OCI-LY3 (cell line): ENCODE results near the gene ZCCHC24.

ENCODE experiments used
- H2AFZ ChIP-seq: fragments of 200-600, 300-600 bp; shearing (Covaris generic); 2 replicates; pipeline ENCODE4 v1.6.0; 2014; ENCODE audit warnings: antibody characterized with exemption, low read depth, low read length
- H3K27ac ChIP-seq: fragments of 200-600, 300-600 bp; sonication (generic); 2 replicates; pipeline ENCODE4 v1.5.1; 2014; ENCODE audit warnings: mild to moderate bottlenecking, low read length, moderate library complexity, mixed read lengths
- H3K27me3 ChIP-seq: fragments of 200-600, 300-600 bp; sonication (generic); 2 replicates; pipeline ENCODE4 v1.6.1; 2014; ENCODE audit warnings: low read depth, low read length, mixed read lengths
- H3K36me3 ChIP-seq: fragments of 200-600, 300-600 bp; sonication (generic); replicated peaks from 2 replicates; pipeline ENCODE3; 2014; ENCODE audit warnings: low read depth, low read length, mixed read lengths
- H3K4me1 ChIP-seq: fragments of 300-600, 200-600 bp; sonication (generic); 2 replicates; pipeline ENCODE4 v1.6.1; 2014; ENCODE audit warnings: low read length, mixed read lengths
- H3K4me2 ChIP-seq: fragments of 200-600, 300-600 bp; sonication (generic); 2 replicates; pipeline ENCODE4 v1.6.1; 2014; ENCODE audit warnings: low read length, mixed read lengths
- H3K4me3 ChIP-seq: fragments of 300-600, 200-600 bp; sonication (generic); 2 replicates; pipeline ENCODE4 v1.5.1; 2014; ENCODE audit warnings: antibody characterized with exemption, mild to moderate bottlenecking, low read length, moderate library complexity
- H3K79me2 ChIP-seq: fragments of 300-600, 200-600 bp; shearing (Covaris generic); 2 replicates; pipeline ENCODE4 v1.6.1; 2014; ENCODE audit warnings: mild to moderate bottlenecking, low read length, mixed read lengths
- H3K9ac ChIP-seq: fragments of 300-600, 200-600 bp; shearing (Covaris generic); 2 replicates; pipeline ENCODE4 v1.6.0; 2014; ENCODE audit warnings: mild to moderate bottlenecking, low read length, moderate library complexity
- H3K9me3 ChIP-seq: fragments of 200-600, 300-600 bp; shearing (Covaris generic); 2 replicates; pipeline ENCODE4 v1.6.1; 2014; ENCODE audit warnings: low read length, mixed read lengths; ENCODE audit not compliant: insufficient read depth
- H4K20me1 ChIP-seq: fragments of 200-600, 300-600 bp; sonication (generic); 2 replicates; pipeline ENCODE4 v1.6.1; 2016; ENCODE audit warnings: low read length, mixed read lengths; ENCODE audit not compliant: insufficient read depth
- EZH2phosphoT487 ChIP-seq: fragments of 200-600 bp; shearing (Covaris generic); IDR thresholded peaks from 2 replicates; pipeline ENCODE4 v1.6.1; 2018; ENCODE audit warnings: antibody characterized with exemption, mixed run types, low read depth
- TF ChIP-seq, protein P1 (sequence below): fragments of 200-600, 300-600 bp; sonication (generic); IDR thresholded peaks from 2 replicates; pipeline ENCODE4 v1.5.1; 2014; ENCODE audit warnings: antibody characterized with exemption, low read length, low read depth

The ZCCHC24 gene

GRCh38 chr10:79347226-79347893 is 98.1 kb downstream of the ZCCHC24 start, which contains the start of gene PPIF:
Gene PPIF (plus strand): TSS chr10:79347469. CDS start chr10:79347549, 80 bp downstream.
- Histone ChIP-seq H4K20me1 (peaks cover 37% of the 10 kb centered on the region), H2AFZ (peak within 1 kb of the TSS; percentile 73), H3K4me3 (peak within 1 kb of the TSS; percentile 99), H3K27me3 (no peaks in the 10 kb centered on the region), H3K9ac (peak within 1 kb of the TSS; percentile 99), H3K4me2 (peak within 1 kb of the TSS; percentile 90), H3K79me2 (peaks cover 36% of the 10 kb centered on the region), H3K4me1 (peaks cover 16% of the 10 kb centered on the region), H3K27ac (peak within 1 kb of the TSS; percentile 80), H3K9me3 (no peaks in the 10 kb centered on the region), H3K36me3 (peaks cover 26% of the 10 kb centered on the region)
- TF ChIP-seq, protein P1, sequence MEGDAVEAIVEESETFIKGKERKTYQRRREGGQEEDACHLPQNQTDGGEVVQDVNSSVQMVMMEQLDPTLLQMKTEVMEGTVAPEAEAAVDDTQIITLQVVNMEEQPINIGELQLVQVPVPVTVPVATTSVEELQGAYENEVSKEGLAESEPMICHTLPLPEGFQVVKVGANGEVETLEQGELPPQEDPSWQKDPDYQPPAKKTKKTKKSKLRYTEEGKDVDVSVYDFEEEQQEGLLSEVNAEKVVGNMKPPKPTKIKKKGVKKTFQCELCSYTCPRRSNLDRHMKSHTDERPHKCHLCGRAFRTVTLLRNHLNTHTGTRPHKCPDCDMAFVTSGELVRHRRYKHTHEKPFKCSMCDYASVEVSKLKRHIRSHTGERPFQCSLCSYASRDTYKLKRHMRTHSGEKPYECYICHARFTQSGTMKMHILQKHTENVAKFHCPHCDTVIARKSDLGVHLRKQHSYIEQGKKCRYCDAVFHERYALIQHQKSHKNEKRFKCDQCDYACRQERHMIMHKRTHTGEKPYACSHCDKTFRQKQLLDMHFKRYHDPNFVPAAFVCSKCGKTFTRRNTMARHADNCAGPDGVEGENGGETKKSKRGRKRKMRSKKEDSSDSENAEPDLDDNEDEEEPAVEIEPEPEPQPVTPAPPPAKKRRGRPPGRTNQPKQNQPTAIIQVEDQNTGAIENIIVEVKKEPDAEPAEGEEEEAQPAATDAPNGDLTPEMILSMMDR = peak; percentile 68
- no peak for TF ChIP-seq EZH2phosphoT487

GRCh38 chr10:79346388-79347225 is 98.8 kb downstream of the ZCCHC24 start:
- H3K4me1 ChIP-seq = peaks cover 16% of the 10 kb centered on the region
- H3K79me2 ChIP-seq = peaks cover 36% of the 10 kb centered on the region
- H4K20me1 ChIP-seq = peaks cover 31% of the 10 kb centered on the region
- H3K27ac ChIP-seq = no peak overlapping the region
- no peaks in the 10 kb centered on the region for H3K9me3 ChIP-seq
- H3K4me2 ChIP-seq = peak overlapping the region; percentile 90
- no peaks in the 10 kb centered on the region for H3K27me3 ChIP-seq
- peak overlapping the region; percentile 99 for H3K4me3 ChIP-seq
- H3K36me3 ChIP-seq = peaks cover 22% of the 10 kb centered on the region
- TF ChIP-seq, protein P1 = no peak
- TF ChIP-seq EZH2phosphoT487 = no peak
- H3K9ac ChIP-seq = peak overlapping the region; percentile 99
- peak overlapping the region; percentile 73 for H2AFZ ChIP-seq

DNA sequence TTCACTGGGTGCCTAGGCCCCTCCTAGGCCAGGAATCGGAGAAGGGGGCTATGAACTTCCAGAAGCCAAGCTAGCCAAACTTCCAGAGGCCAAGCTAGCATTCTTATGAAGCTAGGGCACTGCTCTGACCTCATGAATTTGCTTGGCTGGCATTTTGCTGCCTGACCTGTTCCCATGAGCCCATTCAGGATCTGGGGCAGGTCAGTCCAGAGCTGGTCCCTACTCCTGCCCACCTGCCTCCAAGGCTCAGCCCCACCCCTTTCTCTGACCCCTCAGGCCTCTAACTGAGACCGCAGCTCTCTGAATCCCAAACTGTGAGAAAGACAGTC is 99.4 kb downstream of the ZCCHC24 start:
- Histone ChIP-seq H3K4me2 (no peak overlapping the region), H4K20me1 (peaks cover 27% of the 10 kb centered on the region), H2AFZ (no peak overlapping the region), H3K9me3 (no peaks in the 10 kb centered on the region), H3K27ac (no peak overlapping the region), H3K4me1 (peaks cover 16% of the 10 kb centered on the region), H3K36me3 (peaks cover 22% of the 10 kb centered on the region), H3K79me2 (peaks cover 36% of the 10 kb centered on the region), H3K9ac (no peak overlapping the region), H3K27me3 (no peaks in the 10 kb centered on the region), H3K4me3 (no peak overlapping the region)
- TF ChIP-seq EZH2phosphoT487 = no peak
- TF ChIP-seq, protein P1 = no peak
